Motor neuron (in vitro differentiated cells): Measurements from ENCODE around the gene PGBD1. TPM values are rescaled to one million over a fixed set of nuclear protein-coding genes. Genes with fewer than 3 reads are reported as not detected.

Source experiments
- ATAC-seq, 8 experiments: fragments of 200-7000 bp; cut with Tn5 transposase; replicated peaks in 6 of 8; 2 replicates each; pipeline ENCODE4 v1.8.0; 2021; ENCODE audit warnings: mild to moderate bottlenecking in 8 of 8, moderate library complexity in 8 of 8
- H3K27ac ChIP-seq, 2 donors: fragments of 250-450 bp; sonication (Bioruptor Pico); 2 replicates each; pipeline ENCODE4 v1.9.0; 2021; ENCODE audit warnings: antibody characterized with exemption in 2 of 2, mild to moderate bottlenecking in 2 of 2, moderate library complexity in 1 of 2
- H3K4me1 ChIP-seq, 2 donors: fragments of 250-450 bp; sonication (Bioruptor Pico); replicated peaks in 1 of 2; 2 replicates each; pipeline ENCODE4 v1.6.1; 2021; ENCODE audit warnings: antibody characterized with exemption in 2 of 2, mild to moderate bottlenecking in 2 of 2, moderate library complexity in 1 of 2
- H3K4me3 ChIP-seq, 5 donors: fragments of 250-450 bp; sonication (Bioruptor Pico); 2 replicates each; pipeline ENCODE4 v1.9.0; 2021; ENCODE audit warnings: antibody characterized with exemption in 5 of 5, mild to moderate bottlenecking in 5 of 5, moderate library complexity in 4 of 5
- WGBS, 10 experiments: fragments of 450-650 bp; shearing (Covaris generic); methylation state at CpG; one replicate each; pipeline ENCODE4 v1.0.0; 2022; 5-methylcytosine and 5-hydroxymethylcytosine counted together
- in situ Hi-C, 9 experiments: fragments of 400-800 bp; cut with MboI; loops; one replicate each; pipeline ENCODE4 v1.15.0; 2021; ENCODE audit warnings: low sequenced_read_pairs in 9 of 9, low pct_unique_long_range_greater_than_20kb in 2 of 9; ENCODE audit not compliant: unreplicated experiment in 9 of 9
- total RNA-seq, 8 experiments: library from RNA; unstranded; fragments of 300-600 nt; gene quantifications; 2 replicates each; pipeline versions ENCODE4 v1.2.3 to v1.2.4, GENCODE V29; 2022

Gene PGBD1
- total RNA-seq, 8 experiments from 2014 or later = 0.81 to 11.5 (median 7.5) TPM

GRCh38 chr6:28345201-28345600 is 63.8 kb downstream of the PGBD1 start:
- WGBS, 10 experiments = 33 to 100% (median 57%) methylated on average over 1 of the region's 1 CpG; no CpG with 5 or more reads in 3 of the 10 experiments
- ATAC-seq = no peak
- Histone ChIP-seq H3K27ac (no peak overlapping the region), H3K4me1 (peaks cover 0 to 2% of the 10 kb centered on the region in 2 donors), H3K4me3 (no peak overlapping the region)
- in situ Hi-C loops = no loop called here

GRCh38 chr6:28347119-28347518 is 65.7 kb downstream of the PGBD1 start:
- H3K27ac ChIP-seq = no peak overlapping the region
- H3K4me3 ChIP-seq = no peak overlapping the region
- no peak for ATAC-seq
- peaks cover 7 to 11% of the 10 kb centered on the region in 2 donors for H3K4me1 ChIP-seq
- 0 to 65% (median 26%) methylated on average over 1 to 2 of the region's 2 CpGs; no CpG with 5 or more reads in 1 of the 10 experiments for WGBS, 10 experiments
- in situ Hi-C loops = no loop called here

GRCh38 chr6:28349344-28349891 is 68.0 kb downstream of the PGBD1 start:
- peaks cover 7 to 11% of the 10 kb centered on the region in 2 donors for H3K4me1 ChIP-seq
- WGBS, 10 experiments = 0 to 6% (median 3%) methylated on average over 3 to 9 of the region's 9 CpGs
- peak in 6 of 8 experiments; percentile 1 to 9 (median 5) for ATAC-seq
- in situ Hi-C loops = no loop called here
- H3K4me3 ChIP-seq = peak overlapping the region; percentile 48 to 81 (median 54)
- H3K27ac ChIP-seq = peak overlapping the region; percentile 64 to 73

GRCh38 chr6:28349892-28350737 is 68.7 kb downstream of the PGBD1 start, which contains the start of gene ZKSCAN3:
Gene ZKSCAN3 (plus strand): TSS chr6:28349947. CDS start chr6:28359587, 9,640 bp downstream.
- peak; percentile 98 to 99 (median 99) for ATAC-seq
- peaks cover 7 to 11% of the 10 kb centered on the region in 2 donors for H3K4me1 ChIP-seq
- in situ Hi-C loops = loop anchor here in 3 of 9 experiments (10.0 to 25.0 kb wide), 2 partner anchors 213 to 215 kb away; partner anchors contain the start of gene ZKSCAN8 (in 2 of the 3)
- H3K27ac ChIP-seq = peak within 1 kb of the TSS; percentile 64 to 73
- H3K4me3 ChIP-seq = peak within 1 kb of the TSS; percentile 48 to 81 (median 54)
- 1 to 22% (median 7%) methylated on average over 1 to 17 of the region's 30 CpGs; no CpG with 5 or more reads in 1 of the 10 experiments for WGBS, 10 experiments

GRCh38 chr6:28351087-28351486 is 69.7 kb downstream of the PGBD1 start:
- H3K4me3 ChIP-seq = peak overlapping the region in 3 of 5 donors; percentile 54 to 61 (median 54)
- in situ Hi-C loops = loop anchor here in 3 of 9 experiments (10.0 to 25.0 kb wide), 2 partner anchors 214 to 216 kb away; partner anchors contain the start of gene ZKSCAN8 (in 2 of the 3)
- WGBS, 10 experiments = 50 to 94% (median 79%) methylated on average over 1 to 2 of the region's 2 CpGs; no CpG with 5 or more reads in 5 of the 10 experiments
- H3K27ac ChIP-seq = no peak overlapping the region
- no peak for ATAC-seq
- peaks cover 7 to 16% of the 10 kb centered on the region in 2 donors for H3K4me1 ChIP-seq

GRCh38 chr6:28351493-28351925 is 70.1 kb downstream of the PGBD1 start:
- H3K27ac ChIP-seq = no peak overlapping the region
- H3K4me1 ChIP-seq = peaks cover 7 to 16% of the 10 kb centered on the region in 2 donors
- ATAC-seq = no peak
- 55 to 100% (median 83%) methylated on average over 1 to 2 of the region's 2 CpGs for WGBS, 10 experiments
- H3K4me3 ChIP-seq = peak overlapping the region in 1 of 5 donors; percentile 54
- in situ Hi-C loops = loop anchor here in 3 of 9 experiments (10.0 to 25.0 kb wide), 2 partner anchors 214 to 217 kb away; partner anchors contain the start of gene ZKSCAN8 (in 2 of the 3)

Other genes with a start within 250 kb of the PGBD1 start
- 1 to 10 TPM in 1 of 8 experiments, under 1 TPM in 7; 0.56 to 2.1 (median 0.79) TPM for gene ZNF165, start 201.0 kb upstream of the PGBD1 start, total RNA-seq
- gene ZSCAN16, start 157.0 kb upstream of the PGBD1 start, total RNA-seq = 10 to 100 TPM in 3 of 8 experiments, 1 to 10 TPM in 5; 1.6 to 19.7 (median 9.0) TPM
- gene ZKSCAN8, start 139.7 kb upstream of the PGBD1 start, total RNA-seq = 10 to 100 TPM; 12.9 to 41.1 (median 27.1) TPM
- gene ZSCAN9, start 56.3 kb upstream of the PGBD1 start, total RNA-seq = 10 to 100 TPM in 7 of 8 experiments, 1 to 10 TPM in 1; 6.3 to 45.9 (median 26.5) TPM
- gene ZKSCAN4, start 29.3 kb upstream of the PGBD1 start, total RNA-seq = 1 to 10 TPM; 4.6 to 9.4 (median 7.2) TPM
- 1 to 10 TPM in 1 of 8 experiments, under 1 TPM in 4, not detected in 3; 0.14 to 5.3 (median 0.42) TPM for gene NKAPL, start 22.3 kb upstream of the PGBD1 start, total RNA-seq
- 10 to 100 TPM in 7 of 8 experiments, 1 to 10 TPM in 1; 6.4 to 29.9 (median 19.2) TPM for gene ZSCAN26, start 14.4 kb upstream of the PGBD1 start, total RNA-seq
- gene ZSCAN31, start 54.6 kb downstream of the PGBD1 start, total RNA-seq = 10 to 100 TPM in 1 of 8 experiments, 1 to 10 TPM in 7; 4.7 to 11.1 (median 6.5) TPM
- gene ZKSCAN3, start 68.4 kb downstream of the PGBD1 start, total RNA-seq = 10 to 100 TPM in 1 of 8 experiments, 1 to 10 TPM in 7; 2.5 to 10.3 (median 7.8) TPM
- 10 to 100 TPM in 6 of 8 experiments, 1 to 10 TPM in 2; 6.1 to 13.1 (median 10.9) TPM for gene ZSCAN12, start 118.2 kb downstream of the PGBD1 start, total RNA-seq
- 10 to 100 TPM in 2 of 8 experiments, 1 to 10 TPM in 6; 2.5 to 11.5 (median 8.1) TPM for gene ZSCAN23, start 161.9 kb downstream of the PGBD1 start, total RNA-seq
- under 1 TPM in 2 of 8 experiments, not detected in 6; 0.15 to 0.38 TPM for gene GPX6, start 234.2 kb downstream of the PGBD1 start, total RNA-seq
- under 1 TPM in 1 of 8 experiments, not detected in 7; 0.28 TPM for gene GPX5, start 244.3 kb downstream of the PGBD1 start, total RNA-seq